PC-9 (cell line): Measurements from ENCODE around the gene ZMAT3. TPM values are rescaled to one million over a fixed set of nuclear protein-coding genes. Genes with fewer than 3 reads are reported as not detected.

Source experiments
- BruUV-seq: library from RNA; stranded (reverse); fragments of 400-500 nt; replicated peaks from 2 replicates; lab custom pipeline; 2021; lab: Mats Ljungman, UMichigan
- CTCF ChIA-PET: fragments of 300-600 bp; sonication (Branson Sonifier 250); formaldehyde crosslinking; loops from one replicate; lab custom pipeline; 2022; ENCODE audit warnings: antibody characterized with exemption; lab: Charles Lee
- POLR2A ChIA-PET: fragments of 300-600 bp; sonication (Branson Sonifier 250); formaldehyde crosslinking; loops from one replicate; lab custom pipeline; 2022; ENCODE audit warnings: antibody characterized with exemption; ENCODE audit not compliant: unreplicated experiment; lab: Charles Lee
- DNase-seq, 2 experiments: peaks; one replicate each; pipeline versions ENCODE4 v3.0.0 to v3.0.0-alpha.2; 2015 to 2022; ENCODE audit warnings: mixed read lengths in 1 of 2
- H2AFZ ChIP-seq: fragments of 200-600 bp; sonication (generic); 2 replicates; pipeline ENCODE4 v1.8.1; 2017; ENCODE audit warnings: antibody characterized with exemption
- H3F3A ChIP-seq: fragments of 200-600 bp; sonication (generic); 2 replicates; pipeline ENCODE4 v1.8.1; 2017; ENCODE audit warnings: antibody characterized with exemption, mild to moderate bottlenecking, low read depth; ENCODE audit not compliant: insufficient read depth
- H3K27ac ChIP-seq: fragments of 200-600 bp; sonication (generic); 2 replicates; pipeline ENCODE4 v1.6.1; 2016; ENCODE audit warnings: mixed run types
- H3K27me3 ChIP-seq: fragments of 200-600 bp; sonication (generic); 2 replicates; pipeline ENCODE4 v1.6.1; 2016; ENCODE audit warnings: low read depth, mixed run types; ENCODE audit not compliant: insufficient read depth
- H3K36me3 ChIP-seq: fragments of 200-600 bp; sonication (generic); 2 replicates; pipeline ENCODE4 v1.6.1; 2016; ENCODE audit warnings: low read depth, mixed run types
- H3K4me1 ChIP-seq: fragments of 200-600 bp; sonication (generic); replicated peaks from 2 replicates; pipeline ENCODE4 v1.6.1; 2016; ENCODE audit warnings: mixed run types; ENCODE audit not compliant: insufficient read depth
- H3K4me2 ChIP-seq: fragments of 200-600 bp; sonication (generic); 2 replicates; pipeline ENCODE4 v1.6.1; 2017; ENCODE audit warnings: mixed run types
- H3K4me3 ChIP-seq: fragments of 200-600 bp; sonication (generic); 2 replicates; pipeline ENCODE4 v1.6.1; 2016; ENCODE audit warnings: mixed run types
- H3K79me2 ChIP-seq: fragments of 200-600 bp; sonication (generic); 2 replicates; pipeline ENCODE4 v1.6.1; 2017; ENCODE audit warnings: low read depth, mixed run types
- H3K9me2 ChIP-seq: fragments of 200-600 bp; sonication (generic); 2 replicates; pipeline ENCODE4 v1.8.1; 2017; ENCODE audit warnings: mild to moderate bottlenecking; ENCODE audit not compliant: insufficient read depth
- H3K9me3 ChIP-seq: fragments of 200-600 bp; sonication (generic); 2 replicates; pipeline ENCODE4 v1.8.1; 2016; ENCODE audit warnings: low read depth; ENCODE audit not compliant: insufficient read depth
- H4K20me1 ChIP-seq: fragments of 200-600 bp; sonication (generic); 2 replicates; pipeline ENCODE4 v1.8.1; 2017; ENCODE audit not compliant: insufficient read depth
- EZH2 ChIP-seq: fragments of 200-600 bp; sonication (generic); IDR thresholded peaks from 2 replicates; pipeline ENCODE4 v1.8.0; 2017; ENCODE audit warnings: antibody characterized with exemption, low read depth
- intact Hi-C: fragments of 100-400 bp; cut with micrococcal nuclease; formaldehyde crosslinking; loops from one replicate; pipeline ENCODE4 v1.10.0; 2022; ENCODE audit not compliant: unreplicated experiment
- total RNA-seq: library from RNA; stranded (reverse); gene quantifications from 2 replicates; pipeline ENCODE4 v1.2.3, GENCODE V29; 2021
- TF ChIP-seq, protein P1 (sequence below): fragments of 200-600 bp; sonication (generic); conservative IDR thresholded peaks from 2 replicates; pipeline ENCODE4 v1.6.1; 2017; ENCODE audit warnings: mixed run types, antibody characterized with exemption, mild to moderate bottlenecking, moderate library complexity

ZMAT3 gene
- total RNA-seq, 1 experiment from 2014 or later, result 5.9 TPM

DNA sequence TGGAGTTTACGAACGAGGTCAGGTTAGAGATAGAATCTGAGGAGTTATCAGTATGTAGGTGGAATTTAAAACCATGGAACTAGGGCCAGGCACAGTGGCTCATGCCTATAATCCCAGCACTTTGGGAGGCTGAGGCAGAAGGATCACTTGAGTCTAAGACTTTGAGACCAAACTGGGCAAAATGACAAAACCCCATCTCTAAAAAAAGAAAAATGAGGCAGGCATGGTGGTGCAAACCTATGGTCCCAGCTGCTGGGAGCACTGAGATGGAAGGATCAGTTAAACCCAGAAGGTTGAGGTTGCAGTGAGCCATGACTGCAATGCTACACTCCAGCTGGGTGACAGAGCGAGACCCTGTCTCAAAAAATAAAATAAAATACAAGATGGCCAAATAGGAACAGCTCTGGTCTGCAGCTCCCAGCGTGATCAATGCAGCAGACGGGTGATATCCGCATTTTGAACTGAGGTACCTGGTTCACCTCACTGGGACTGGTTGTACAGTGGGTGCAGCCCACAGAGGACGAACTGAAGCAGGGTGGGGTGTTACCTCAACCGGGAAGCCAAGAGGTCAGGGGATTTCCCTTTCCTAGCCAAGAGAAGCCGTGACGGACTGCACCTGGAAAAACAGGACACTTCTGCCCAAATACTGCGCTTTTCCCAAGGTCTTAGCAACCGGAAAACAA is 33.3 kb downstream of the ZMAT3 start:
- Histone ChIP-seq H3K4me2 (no peak overlapping the region), H3F3A (no peaks in the 10 kb centered on the region), H3K27ac (no peak overlapping the region), H3K9me2 (no peaks in the 10 kb centered on the region; the same call in 1 of the 2 replicates), H3K36me3 (no peaks in the 10 kb centered on the region), H3K4me1 (no peaks in the 10 kb centered on the region), H3K27me3 (no peaks in the 10 kb centered on the region), H2AFZ (no peak overlapping the region), H3K4me3 (no peak overlapping the region), H4K20me1 (no peaks in the 10 kb centered on the region), H3K79me2 (no peaks in the 10 kb centered on the region), H3K9me3 (0 out of 2 replicates have a peak, but pooled peaks cover 8% of the 10 kb centered on the region)
- DNase-seq, result no peak
- no TSS peak for BruUV-seq
- TF ChIP-seq EZH2, result no peak
- TF ChIP-seq, protein P1, sequence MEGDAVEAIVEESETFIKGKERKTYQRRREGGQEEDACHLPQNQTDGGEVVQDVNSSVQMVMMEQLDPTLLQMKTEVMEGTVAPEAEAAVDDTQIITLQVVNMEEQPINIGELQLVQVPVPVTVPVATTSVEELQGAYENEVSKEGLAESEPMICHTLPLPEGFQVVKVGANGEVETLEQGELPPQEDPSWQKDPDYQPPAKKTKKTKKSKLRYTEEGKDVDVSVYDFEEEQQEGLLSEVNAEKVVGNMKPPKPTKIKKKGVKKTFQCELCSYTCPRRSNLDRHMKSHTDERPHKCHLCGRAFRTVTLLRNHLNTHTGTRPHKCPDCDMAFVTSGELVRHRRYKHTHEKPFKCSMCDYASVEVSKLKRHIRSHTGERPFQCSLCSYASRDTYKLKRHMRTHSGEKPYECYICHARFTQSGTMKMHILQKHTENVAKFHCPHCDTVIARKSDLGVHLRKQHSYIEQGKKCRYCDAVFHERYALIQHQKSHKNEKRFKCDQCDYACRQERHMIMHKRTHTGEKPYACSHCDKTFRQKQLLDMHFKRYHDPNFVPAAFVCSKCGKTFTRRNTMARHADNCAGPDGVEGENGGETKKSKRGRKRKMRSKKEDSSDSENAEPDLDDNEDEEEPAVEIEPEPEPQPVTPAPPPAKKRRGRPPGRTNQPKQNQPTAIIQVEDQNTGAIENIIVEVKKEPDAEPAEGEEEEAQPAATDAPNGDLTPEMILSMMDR, result no peak
- ChIA-PET CTCF (interaction anchor here (1.0 kb wide), 1 partner anchor 23 kb away, joined by 3 read pairs; no protein-coding TSS in a partner anchor), POLR2A (interaction anchor here (0.6 kb wide), 1 partner anchor 47 kb away, joined by 3 read pairs; no protein-coding TSS in a partner anchor)
- intact Hi-C loops, result no loop called here

- DNase-seq, result peak in 1 of 2 experiments; percentile 88
- H3K79me2 ChIP-seq, result no peaks in the 10 kb centered on the region
- no peaks in the 10 kb centered on the region; the same call in 1 of the 2 replicates for H3K9me2 ChIP-seq
- H3K27me3 ChIP-seq, result no peaks in the 10 kb centered on the region
- TF ChIP-seq, protein P1, result no peak
- no peak for TF ChIP-seq EZH2
- H3K4me3 ChIP-seq, result no peak overlapping the region
- H4K20me1 ChIP-seq, result no peaks in the 10 kb centered on the region
- BruUV-seq, result no TSS peak
- ChIA-PET POLR2A (interaction anchor here (0.5 to 0.6 kb wide), 2 partner anchors 182 to 218 kb away, joined by 3 to 4 read pairs; no protein-coding TSS in a partner anchor), CTCF (interaction anchor here (0.6 to 1.0 kb wide), 3 partner anchors 22 to 731 kb away, joined by 3 read pairs; no protein-coding TSS in a partner anchor)
- intact Hi-C loops, result loop anchor here (1.0 kb wide), 1 partner anchor 110 kb away; no protein-coding TSS in a partner anchor
- H3F3A ChIP-seq, result no peaks in the 10 kb centered on the region
- H3K9me3 ChIP-seq, result 0 out of 2 replicates have a peak, but pooled peaks cover 8% of the 10 kb centered on the region
- no peaks in the 10 kb centered on the region for H3K36me3 ChIP-seq
- no peak overlapping the region for H3K4me2 ChIP-seq
- H2AFZ ChIP-seq, result no peak overlapping the region
- no peaks in the 10 kb centered on the region for H3K4me1 ChIP-seq
- H3K27ac ChIP-seq, result no peak overlapping the region
Measured at GRCh38 chr3:179037351-179037750, 34.3 kb downstream of the ZMAT3 start.

GRCh38 chr3:179036626-179037300 is 34.8 kb downstream of the ZMAT3 start:
- H3K79me2 ChIP-seq, result no peaks in the 10 kb centered on the region
- no peaks in the 10 kb centered on the region for H4K20me1 ChIP-seq
- H3K27me3 ChIP-seq, result no peaks in the 10 kb centered on the region
- H2AFZ ChIP-seq, result no peak overlapping the region
- DNase-seq, result no peak
- H3K9me2 ChIP-seq, result no peaks in the 10 kb centered on the region; the same call in 1 of the 2 replicates
- no peak overlapping the region for H3K4me3 ChIP-seq
- H3K4me2 ChIP-seq, result no peak overlapping the region
- ChIA-PET POLR2A (interaction anchor here (0.6 kb wide), 1 partner anchor 13 kb away, joined by 5 read pairs; no protein-coding TSS in a partner anchor), CTCF (interaction anchor here (0.9 kb wide), 1 partner anchor 69 kb away, joined by 3 read pairs; no protein-coding TSS in a partner anchor)
- TF ChIP-seq, protein P1, result no peak
- TF ChIP-seq EZH2, result no peak
- no peaks in the 10 kb centered on the region for H3K4me1 ChIP-seq
- 0 out of 2 replicates have a peak, but pooled peaks cover 8% of the 10 kb centered on the region for H3K9me3 ChIP-seq
- H3K27ac ChIP-seq, result no peak overlapping the region
- H3F3A ChIP-seq, result no peaks in the 10 kb centered on the region
- no peaks in the 10 kb centered on the region for H3K36me3 ChIP-seq
- no TSS peak for BruUV-seq
- intact Hi-C loops, result loop anchor here (1.0 kb wide), 1 partner anchor 111 kb away; no protein-coding TSS in a partner anchor
